Caco-2 (cell line): ENCODE data around the gene CDRT4. TPM values are rescaled to one million over a fixed set of nuclear protein-coding genes. Genes with fewer than 3 reads are reported as not detected.

Source experiments
- BruUV-seq: library from RNA; stranded (reverse); fragments of 400-500 nt; replicated peaks from 2 replicates; lab custom pipeline; 2021; lab: Mats Ljungman, UMichigan
- CTCF ChIA-PET: fragments of 300-600 bp; sonication (Branson Sonifier 250); formaldehyde crosslinking; loops from one replicate; lab custom pipeline; 2022; ENCODE audit warnings: antibody characterized with exemption; lab: Charles Lee
- POLR2A ChIA-PET: fragments of 300-600 bp; sonication (Branson Sonifier 250); formaldehyde crosslinking; loops from one replicate; lab custom pipeline; 2022; ENCODE audit warnings: antibody characterized with exemption; lab: Charles Lee
- DNase-seq, 2 experiments: peaks; one replicate each; pipeline versions ENCODE4 v3.0.0 to v3.0.0-alpha.2; 2020 to 2022
- H3K27me3 ChIP-seq: replicated peaks from 2 replicates; pipeline ENCODE4 v1.6.0; 2011; ENCODE audit warnings: low read length; ENCODE audit not compliant: control insufficient read depth, insufficient read depth
- H3K36me3 ChIP-seq: 2 replicates; pipeline ENCODE4 v1.5.1; 2011; ENCODE audit warnings: low read length; ENCODE audit not compliant: control insufficient read depth, insufficient read depth
- H3K4me1 ChIP-seq: fragments of 250-450 bp; sonication (Bioruptor Pico); 2 replicates; pipeline ENCODE4 v1.5.1; 2020; ENCODE audit warnings: mild to moderate bottlenecking
- H3K4me3 ChIP-seq: 2 replicates; pipeline ENCODE4 v1.5.1; 2011; ENCODE audit warnings: low read depth, mild to moderate bottlenecking, control low read depth, low read length
- H3K9me3 ChIP-seq: fragments of 250-450 bp; sonication (Bioruptor Pico); 2 replicates; pipeline ENCODE4 v1.5.1; 2020; ENCODE audit warnings: mild to moderate bottlenecking, moderate library complexity
- H3K27ac Mint-ChIP-seq: one replicate; pipeline ENCODE4 v1.8.0; 2022; ENCODE audit warnings: mixed read lengths; ENCODE audit not compliant: unreplicated experiment
- H3K27me3 Mint-ChIP-seq: one replicate; pipeline ENCODE4 v1.8.0; 2022; ENCODE audit warnings: mixed read lengths; ENCODE audit not compliant: insufficient read depth, unreplicated experiment
- H3K36me3 Mint-ChIP-seq: one replicate; pipeline ENCODE4 v1.8.0; 2022; ENCODE audit warnings: mild to moderate bottlenecking, mixed read lengths; ENCODE audit not compliant: insufficient read depth, unreplicated experiment
- H3K4me1 Mint-ChIP-seq: one replicate; pipeline ENCODE4 v1.8.0; 2022; ENCODE audit warnings: low read depth, mixed read lengths; ENCODE audit not compliant: unreplicated experiment
- H3K4me3 Mint-ChIP-seq: one replicate; pipeline ENCODE4 v1.8.0; 2022; ENCODE audit warnings: mild to moderate bottlenecking, moderate library complexity, mixed read lengths; ENCODE audit not compliant: unreplicated experiment
- H3K9me3 Mint-ChIP-seq: one replicate; pipeline ENCODE4 v1.8.0; 2022; ENCODE audit warnings: mixed read lengths; ENCODE audit not compliant: unreplicated experiment
- CTCF ChIP-seq, 2 experiments: fragments of 200-600 bp in 1 of 2; IDR thresholded peaks; 1 replicate in 1 of 2; 2 replicates in 1 of 2; pipeline versions ENCODE4 v1.5.1 to v1.8.0; 2011 to 2022; ENCODE audit warnings: antibody characterized with exemption in 1 of 2, control low read depth in 1 of 2, inconsistent platforms in 1 of 2, low read depth in 1 of 2, low read length in 1 of 2, mild to moderate bottlenecking in 1 of 2, moderate library complexity in 1 of 2; ENCODE audit not compliant: insufficient read depth in 1 of 2, severe bottlenecking in 1 of 2, unreplicated experiment in 1 of 2
- intact Hi-C: fragments of 100-400 bp; cut with micrococcal nuclease; formaldehyde crosslinking; loops from one replicate; pipeline ENCODE4 v1.10.0; 2022; ENCODE audit not compliant: unreplicated experiment
- total RNA-seq: library from RNA; stranded (reverse); gene quantifications from 2 replicates; pipeline ENCODE4 v1.2.3, GENCODE V29; 2022

Gene CDRT4
- total RNA-seq, 1 experiment from 2014 or later, result 6.3 TPM

GRCh38 chr17:15432807-15433611 lies 34.4 kb downstream of the CDRT4 start:
- no peaks in the 10 kb centered on the region for H3K27me3 ChIP-seq
- H3K9me3 ChIP-seq, result no peaks in the 10 kb centered on the region
- Mint-ChIP-seq H3K4me1 (no peaks in the 10 kb centered on the region), H3K36me3 (peaks cover 7% of the 10 kb centered on the region), H3K4me3 (no peak overlapping the region), H3K27me3 (no peaks in the 10 kb centered on the region), H3K9me3 (no peaks in the 10 kb centered on the region), H3K27ac (peak overlapping the region; percentile 79)
- DNase-seq, result peak; percentile 53 to 65
- no peaks in the 10 kb centered on the region for H3K36me3 ChIP-seq
- POLR2A ChIA-PET, result no interaction called here
- H3K4me3 ChIP-seq, result no peak overlapping the region
- CTCF ChIA-PET, result no interaction called here
- BruUV-seq, result no TSS peak
- intact Hi-C loops, result loop anchor here (2.0 kb wide), 1 partner anchor 54 kb away; no protein-coding TSS in a partner anchor
- peaks cover 42% of the 10 kb centered on the region for H3K4me1 ChIP-seq
- no peak for TF ChIP-seq CTCF (IDR thresholded peaks at IDR 0.05; ENCODE audit: insufficient read depth in 1 of 2, low read depth in 1 of 2, low read length in 1 of 2, severe bottlenecking in 1 of 2, unreplicated experiment in 1 of 2)

GRCh38 chr17:15431766-15432165 lies 35.7 kb downstream of the CDRT4 start:
- ChIA-PET POLR2A (no interaction called here), CTCF (no interaction called here)
- Histone ChIP-seq H3K4me1 (peaks cover 37% of the 10 kb centered on the region), H3K4me3 (no peak overlapping the region), H3K27me3 (no peaks in the 10 kb centered on the region), H3K9me3 (no peaks in the 10 kb centered on the region), H3K36me3 (no peaks in the 10 kb centered on the region)
- H3K9me3 Mint-ChIP-seq, result no peaks in the 10 kb centered on the region
- H3K4me1 Mint-ChIP-seq, result no peaks in the 10 kb centered on the region
- no peak overlapping the region for H3K27ac Mint-ChIP-seq
- H3K36me3 Mint-ChIP-seq, result peaks cover 7% of the 10 kb centered on the region
- no peak overlapping the region for H3K4me3 Mint-ChIP-seq
- H3K27me3 Mint-ChIP-seq, result no peaks in the 10 kb centered on the region
- DNase-seq, result no peak
- TF ChIP-seq CTCF (IDR thresholded peaks at IDR 0.05; ENCODE audit: insufficient read depth in 1 of 2, low read depth in 1 of 2, low read length in 1 of 2, severe bottlenecking in 1 of 2, unreplicated experiment in 1 of 2), result no peak
- no TSS peak for BruUV-seq
- intact Hi-C loops, result loop anchor here (2.0 kb wide), 1 partner anchor 53 kb away; no protein-coding TSS in a partner anchor

DNA sequence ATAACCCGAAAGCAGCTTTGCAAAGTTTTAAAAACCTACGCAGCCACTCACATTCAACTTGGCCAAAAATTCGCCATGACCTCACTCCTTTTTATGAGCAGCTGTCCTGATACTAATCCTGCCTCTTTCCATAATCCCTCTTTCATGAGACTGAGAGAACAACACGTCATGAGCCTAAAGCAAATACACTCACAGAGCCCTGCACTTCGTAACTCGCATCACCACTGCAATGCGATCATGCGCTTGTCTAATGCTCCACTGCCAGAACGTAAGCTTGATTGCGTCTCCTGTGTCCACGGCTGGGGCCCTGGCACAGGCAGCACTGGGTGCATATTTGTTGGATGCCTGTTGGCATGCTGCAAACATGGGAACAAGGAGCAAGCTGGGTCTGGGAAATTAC lies 36.2 kb downstream of the CDRT4 start:
- TF ChIP-seq CTCF (IDR thresholded peaks at IDR 0.05; ENCODE audit: insufficient read depth in 1 of 2, low read depth in 1 of 2, low read length in 1 of 2, severe bottlenecking in 1 of 2, unreplicated experiment in 1 of 2), result no peak
- no peaks in the 10 kb centered on the region for H3K27me3 ChIP-seq
- H3K4me1 ChIP-seq, result peaks cover 33% of the 10 kb centered on the region
- intact Hi-C loops, result no loop called here
- BruUV-seq, result no TSS peak
- DNase-seq, result no peak
- Mint-ChIP-seq H3K9me3 (no peaks in the 10 kb centered on the region), H3K36me3 (peaks cover 7% of the 10 kb centered on the region), H3K27me3 (no peaks in the 10 kb centered on the region), H3K27ac (no peak overlapping the region), H3K4me3 (no peak overlapping the region), H3K4me1 (no peaks in the 10 kb centered on the region)
- no peaks in the 10 kb centered on the region for H3K9me3 ChIP-seq
- CTCF ChIA-PET, result no interaction called here
- POLR2A ChIA-PET, result no interaction called here
- H3K4me3 ChIP-seq, result no peak overlapping the region
- H3K36me3 ChIP-seq, result no peaks in the 10 kb centered on the region
